ENCODE data around the gene WFDC8.
"Not testable (repeated sequence)": the region's sequence is repeated elsewhere in the genome, so short reads cannot be mapped to it uniquely, and the experiment has no call there.

GRCh38 chr20:45569650-45570049 is 9.4 kb downstream of the WFDC8 start:
- not testable (repeated sequence) for TF ChIP-seq CTCF (conservative IDR thresholded peaks at IDR 0.05; ENCODE audit: low read length); EZH2phosphoT487 (IDR thresholded peaks at IDR 0.05; ENCODE audit: borderline replicate concordance, low read depth, low read length)
